ENCODE data around the gene SHISAL1.

The SHISAL1 gene

GRCh38 chr22:44312766-44313165 lies at the start of gene SHISAL1:
TSS of gene SHISAL1 (minus strand) at chr22:44312951. CDS start at chr22:44300945, 12,006 bp downstream.
- DNase-seq (ENCODE audit: low read depth): peak; percentile 43

DNA sequence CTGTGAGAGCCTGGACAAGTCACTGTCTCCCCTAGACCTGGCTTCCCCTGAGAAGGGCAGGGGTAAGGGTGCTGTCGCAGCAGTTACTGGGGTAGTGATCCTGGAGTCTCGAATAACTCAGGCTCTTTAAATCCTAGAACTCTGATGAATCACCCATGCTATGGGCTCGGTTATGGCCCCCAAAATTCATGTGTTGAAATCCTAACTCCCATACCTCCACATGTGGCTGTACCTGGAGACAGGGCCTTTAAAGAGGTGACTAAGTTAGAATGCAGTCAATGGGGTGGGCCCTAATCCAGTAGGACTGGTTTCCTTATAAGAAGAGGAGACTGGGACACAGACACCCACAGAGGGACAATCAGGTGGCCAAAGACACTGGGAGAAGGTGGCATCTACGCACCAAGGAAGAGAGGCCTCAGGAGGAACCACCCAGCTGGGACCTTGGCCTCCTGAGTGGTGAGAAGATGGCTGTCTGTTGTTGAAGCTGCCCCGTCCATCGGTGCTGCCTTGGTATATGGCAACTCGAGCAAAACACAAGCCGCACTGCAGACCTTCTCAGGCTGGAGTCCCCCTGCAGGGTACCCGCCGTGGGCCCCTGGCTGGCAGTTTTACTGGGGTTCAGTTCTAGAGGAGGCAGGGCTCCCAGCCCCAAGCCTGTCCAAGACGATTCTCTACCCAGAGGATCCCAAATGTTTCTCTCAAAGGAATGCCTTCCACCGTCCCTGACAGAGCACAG lies 48.8 kb upstream of the SHISAL1 start:
- no peak for DNase-seq (ENCODE audit: low read depth)

DNA sequence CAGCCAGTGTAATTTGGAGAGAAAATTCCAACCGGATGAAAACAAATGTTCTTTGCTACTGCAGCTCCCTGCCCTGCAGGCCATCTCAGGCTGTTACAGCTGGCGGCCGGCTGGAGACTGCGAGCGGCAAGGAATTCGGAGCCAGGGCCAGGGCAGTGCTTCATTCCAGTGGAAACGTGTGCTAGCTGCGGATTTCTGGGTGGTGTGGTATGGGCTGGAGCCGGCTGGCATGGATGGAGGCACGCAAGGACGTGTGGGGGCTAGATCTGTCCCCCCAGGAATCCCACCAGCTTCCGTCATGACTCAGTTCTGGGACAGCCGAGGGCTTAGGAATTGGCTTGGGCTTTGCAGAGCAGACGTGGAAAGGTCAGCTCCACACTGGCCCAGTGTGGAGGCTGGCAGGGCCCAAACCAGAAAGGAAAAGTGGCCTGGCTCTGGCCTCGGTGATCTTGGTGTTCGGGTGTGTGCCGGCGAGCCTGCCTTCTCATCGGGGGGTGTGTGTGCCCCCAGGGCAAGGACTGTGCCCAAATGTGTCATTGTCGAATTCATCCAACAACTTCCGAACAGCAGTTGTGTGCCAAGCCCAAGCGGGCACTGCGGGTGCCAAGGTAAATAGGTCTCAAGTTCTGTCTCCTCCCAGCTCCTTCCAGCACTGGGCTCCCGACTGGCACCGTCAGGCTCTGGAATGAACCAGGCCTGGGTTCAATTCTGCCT lies 48.1 kb upstream of the SHISAL1 start:
- DNase-seq (ENCODE audit: low read depth): peak; percentile 95

- no peak for DNase-seq (ENCODE audit: low read depth)
Observed at GRCh38 chr22:44360306-44360667, 47.5 kb upstream of the SHISAL1 start.

DNA sequence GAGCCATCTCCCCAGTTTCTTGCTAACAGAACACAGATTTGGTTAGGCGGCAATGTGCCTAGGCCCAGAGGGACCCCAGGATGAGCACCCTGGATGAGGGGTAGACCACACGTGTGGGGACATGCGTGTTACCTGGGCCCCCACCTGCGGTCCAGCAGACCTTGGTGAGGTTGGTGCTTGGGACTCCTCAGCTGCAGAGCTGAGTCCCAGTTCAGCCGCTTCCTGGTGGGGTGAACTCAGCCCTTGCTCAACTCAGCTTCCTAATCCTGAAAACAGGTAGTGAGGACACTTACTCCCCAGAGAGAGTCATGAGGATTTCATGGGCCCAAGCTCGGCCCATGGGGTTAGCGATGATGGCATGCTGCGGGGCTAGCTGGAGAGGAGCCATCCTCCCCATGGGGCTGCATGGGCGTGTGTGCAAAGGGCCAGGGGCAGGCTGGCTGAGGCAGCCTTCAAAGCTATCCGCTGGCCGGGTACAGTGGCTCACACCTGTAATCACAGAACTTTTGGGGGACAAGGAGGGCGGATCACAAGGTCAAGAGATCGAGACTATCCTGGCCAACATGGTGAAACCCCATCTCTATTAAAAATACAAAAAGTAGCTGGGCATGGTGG lies 46.9 kb upstream of the SHISAL1 start:
- DNase-seq (ENCODE audit: low read depth): no peak

- no peak for DNase-seq (ENCODE audit: low read depth)
Observed at GRCh38 chr22:44358709-44359440, 46.1 kb upstream of the SHISAL1 start.

GRCh38 chr22:44357966-44358465 lies 45.3 kb upstream of the SHISAL1 start:
- no peak for DNase-seq (ENCODE audit: low read depth)

DNA sequence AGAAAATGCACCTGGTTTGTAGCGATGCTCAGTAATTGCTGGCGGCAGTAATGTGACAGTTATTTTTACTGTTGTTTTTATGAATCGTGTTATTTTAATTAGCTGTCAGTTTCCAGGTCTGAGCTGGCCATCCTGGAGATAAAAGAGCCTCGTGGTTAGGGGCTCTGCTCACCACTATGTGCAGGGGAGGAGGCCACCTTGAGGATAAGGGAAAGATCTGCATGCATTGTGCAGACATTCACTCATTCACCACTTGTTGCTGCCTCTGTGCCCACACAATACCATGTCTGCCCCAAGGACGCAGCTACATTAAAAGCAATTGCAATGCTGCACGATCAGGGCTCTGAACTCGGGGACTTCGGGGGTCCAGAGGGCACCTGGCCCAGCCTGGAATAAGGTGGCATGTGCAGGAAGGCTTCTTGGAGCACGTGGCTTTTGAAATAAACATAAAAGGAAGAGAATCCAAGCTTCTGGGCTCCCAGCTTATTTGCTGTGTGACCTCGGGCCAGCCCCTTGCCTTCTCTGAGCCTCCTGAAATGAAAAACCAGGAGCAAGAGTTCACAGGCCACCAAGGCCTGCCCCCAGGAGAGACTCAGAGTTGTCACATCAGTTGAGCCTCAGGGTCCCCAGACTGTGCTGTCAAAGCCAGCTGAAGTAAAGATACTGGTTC lies 44.7 kb upstream of the SHISAL1 start:
- DNase-seq (ENCODE audit: low read depth): no peak

DNA sequence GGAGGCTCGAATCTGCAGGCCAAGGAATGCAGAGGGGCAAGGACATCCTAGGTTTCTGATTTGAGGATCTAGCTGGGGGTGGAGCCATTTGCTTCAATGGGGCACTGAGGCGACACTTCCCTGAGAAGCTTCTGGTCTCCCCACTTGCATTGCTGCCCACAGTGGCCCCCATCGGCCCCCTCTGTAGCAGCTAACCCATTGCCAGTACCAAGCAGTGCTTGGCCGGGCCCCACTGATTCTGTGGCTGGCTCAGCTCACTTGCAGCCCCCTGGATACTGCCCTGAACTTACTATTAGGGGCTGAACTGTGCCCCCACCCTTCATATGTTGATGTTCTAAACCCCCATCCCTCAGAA lies 42.9 kb upstream of the SHISAL1 start:
- no peak for DNase-seq (ENCODE audit: low read depth)

GRCh38 chr22:44354288-44354687 lies 41.5 kb upstream of the SHISAL1 start:
- no peak for DNase-seq (ENCODE audit: low read depth)

DNA sequence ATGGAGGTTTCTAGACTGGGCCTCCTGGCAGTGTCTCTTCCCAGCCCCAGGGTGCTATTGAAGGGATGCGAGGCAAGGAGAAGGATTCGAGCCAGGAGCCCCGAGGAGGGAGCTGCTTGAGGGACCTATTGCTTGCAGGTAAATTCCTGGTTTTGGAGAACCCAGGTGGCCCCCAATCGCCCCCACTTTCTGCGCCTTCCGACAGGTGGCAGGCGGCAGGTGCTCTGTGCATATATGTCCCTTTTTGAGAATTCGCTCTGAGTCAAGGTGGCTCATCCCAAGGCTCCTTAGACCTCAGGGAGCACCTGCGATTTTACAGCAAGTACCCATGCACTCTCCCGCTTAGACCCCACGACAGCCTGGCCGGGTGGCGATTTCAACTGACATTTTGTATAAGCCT lies 40.3 kb upstream of the SHISAL1 start:
- no peak for DNase-seq (ENCODE audit: low read depth)

GRCh38 chr22:44352378-44353035 lies 39.8 kb upstream of the SHISAL1 start:
- DNase-seq (ENCODE audit: low read depth): no peak

DNA sequence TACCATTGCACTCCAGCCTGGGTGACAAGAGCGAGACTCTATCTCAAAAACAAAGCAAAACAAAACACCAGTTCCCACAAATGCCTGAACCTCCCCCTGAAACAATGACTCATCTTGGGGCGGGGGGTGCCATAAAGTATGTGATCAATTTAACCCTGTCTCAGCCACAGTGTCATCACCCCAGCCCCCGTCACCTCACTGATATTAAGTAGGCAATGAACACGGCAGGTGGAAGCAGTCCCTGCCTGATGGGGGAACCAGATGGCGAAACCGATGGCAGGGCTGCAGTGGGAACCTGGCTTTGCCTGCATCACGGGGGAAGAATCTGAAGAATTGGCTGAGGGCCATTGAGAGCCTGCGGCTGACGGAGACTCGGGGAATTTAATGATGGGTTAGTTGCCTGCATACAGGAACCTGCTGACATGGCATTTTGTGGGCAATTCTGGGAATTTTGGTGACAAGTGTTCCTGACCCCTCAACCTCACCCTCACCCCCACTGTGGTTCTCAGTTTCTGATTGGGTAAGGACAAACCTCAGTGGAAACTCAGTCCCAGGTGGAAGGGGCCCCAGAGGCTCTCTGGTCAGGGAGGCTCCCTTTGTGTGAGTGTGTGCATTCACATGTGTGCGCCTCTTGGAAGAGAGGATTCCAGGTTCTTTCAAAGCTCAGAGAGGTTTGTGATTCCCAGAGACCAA lies 39.1 kb upstream of the SHISAL1 start:
- peak; percentile 94 for DNase-seq (ENCODE audit: low read depth)

GRCh38 chr22:44351037-44351436 lies 38.3 kb upstream of the SHISAL1 start:
- DNase-seq (ENCODE audit: low read depth): no peak

DNA sequence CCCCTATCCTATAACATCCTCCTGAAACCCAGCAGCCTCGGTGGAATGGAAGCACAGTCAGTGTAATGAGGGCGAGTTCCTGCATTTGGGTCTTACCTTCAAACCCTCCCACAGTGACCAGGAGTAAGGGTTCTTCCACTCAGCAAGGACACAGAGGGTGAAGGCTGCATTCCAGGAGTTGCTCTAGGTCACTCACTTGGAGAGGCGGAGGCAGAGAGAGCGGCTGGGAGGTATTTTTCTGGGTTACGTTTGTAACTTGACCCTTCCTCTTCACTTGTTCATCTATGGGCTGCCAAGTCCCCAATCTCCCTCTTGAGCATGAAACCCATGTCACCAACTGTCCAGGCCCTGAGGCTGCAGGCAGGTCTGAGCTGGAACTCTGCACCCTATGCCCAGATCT lies 36.8 kb upstream of the SHISAL1 start:
- no peak for DNase-seq (ENCODE audit: low read depth)

GRCh38 chr22:44348971-44349560 lies 36.3 kb upstream of the SHISAL1 start:
- no peak for DNase-seq (ENCODE audit: low read depth)

DNA sequence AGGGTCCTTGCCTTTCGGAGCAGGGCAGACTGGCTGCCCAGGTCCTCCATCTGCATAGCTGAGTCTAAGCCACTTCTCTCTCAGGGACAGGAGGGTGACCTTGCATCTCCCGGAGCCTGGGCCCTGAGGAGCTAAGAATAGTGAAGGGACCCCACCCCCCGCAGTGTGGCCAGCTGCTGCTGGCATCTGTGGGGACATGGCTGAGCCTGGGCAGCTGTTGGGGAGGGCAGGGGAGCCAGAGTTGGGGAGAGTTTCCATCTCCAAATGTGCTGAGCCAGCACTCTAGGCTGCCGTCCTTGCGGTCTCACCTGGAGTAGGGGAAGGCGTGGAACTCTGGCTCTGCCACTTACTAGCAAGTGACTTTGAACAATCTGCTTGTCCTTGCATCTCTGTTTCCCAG lies 34.8 kb upstream of the SHISAL1 start:
- no peak for DNase-seq (ENCODE audit: low read depth)

- peak; percentile 70 for DNase-seq (ENCODE audit: low read depth)
Observed at GRCh38 chr22:44347080-44347479, 34.3 kb upstream of the SHISAL1 start.

DNA sequence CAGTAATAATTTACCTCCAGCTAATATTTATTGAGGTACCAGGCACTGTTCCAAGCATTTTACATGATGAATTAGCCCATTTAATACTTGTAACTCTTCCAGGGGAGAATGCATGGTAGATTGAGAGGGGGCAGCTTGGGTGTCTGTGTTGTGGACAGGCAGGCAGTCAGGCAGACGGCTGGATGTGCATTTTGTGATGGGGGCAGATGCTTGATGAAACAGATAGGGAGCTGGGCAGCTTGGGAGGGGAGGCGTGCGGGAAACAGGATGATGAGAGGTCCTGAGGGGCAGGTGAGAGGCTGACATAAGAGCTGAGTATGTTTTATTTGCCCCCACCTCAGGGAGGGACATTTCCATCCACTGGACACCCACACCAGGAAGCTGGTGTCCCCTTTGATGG lies 33.1 kb upstream of the SHISAL1 start:
- DNase-seq (ENCODE audit: low read depth): no peak

GRCh38 chr22:44344407-44344806 lies 31.7 kb upstream of the SHISAL1 start:
- DNase-seq (ENCODE audit: low read depth): no peak

Measured in EH (cell line).